ENCODE data around the gene CARD10. TPM values are rescaled to one million over a fixed set of nuclear protein-coding genes. Genes with fewer than 3 reads are reported as not detected.

Gene CARD10, protein sequence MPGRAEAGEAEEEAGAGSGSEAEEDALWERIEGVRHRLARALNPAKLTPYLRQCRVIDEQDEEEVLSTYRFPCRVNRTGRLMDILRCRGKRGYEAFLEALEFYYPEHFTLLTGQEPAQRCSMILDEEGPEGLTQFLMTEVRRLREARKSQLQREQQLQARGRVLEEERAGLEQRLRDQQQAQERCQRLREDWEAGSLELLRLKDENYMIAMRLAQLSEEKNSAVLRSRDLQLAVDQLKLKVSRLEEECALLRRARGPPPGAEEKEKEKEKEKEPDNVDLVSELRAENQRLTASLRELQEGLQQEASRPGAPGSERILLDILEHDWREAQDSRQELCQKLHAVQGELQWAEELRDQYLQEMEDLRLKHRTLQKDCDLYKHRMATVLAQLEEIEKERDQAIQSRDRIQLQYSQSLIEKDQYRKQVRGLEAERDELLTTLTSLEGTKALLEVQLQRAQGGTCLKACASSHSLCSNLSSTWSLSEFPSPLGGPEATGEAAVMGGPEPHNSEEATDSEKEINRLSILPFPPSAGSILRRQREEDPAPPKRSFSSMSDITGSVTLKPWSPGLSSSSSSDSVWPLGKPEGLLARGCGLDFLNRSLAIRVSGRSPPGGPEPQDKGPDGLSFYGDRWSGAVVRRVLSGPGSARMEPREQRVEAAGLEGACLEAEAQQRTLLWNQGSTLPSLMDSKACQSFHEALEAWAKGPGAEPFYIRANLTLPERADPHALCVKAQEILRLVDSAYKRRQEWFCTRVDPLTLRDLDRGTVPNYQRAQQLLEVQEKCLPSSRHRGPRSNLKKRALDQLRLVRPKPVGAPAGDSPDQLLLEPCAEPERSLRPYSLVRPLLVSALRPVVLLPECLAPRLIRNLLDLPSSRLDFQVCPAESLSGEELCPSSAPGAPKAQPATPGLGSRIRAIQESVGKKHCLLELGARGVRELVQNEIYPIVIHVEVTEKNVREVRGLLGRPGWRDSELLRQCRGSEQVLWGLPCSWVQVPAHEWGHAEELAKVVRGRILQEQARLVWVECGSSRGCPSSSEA
- total RNA-seq (2014; rRNA removed; shearing (Covaris generic); ENCODE audit: low replicate concordance): 47.3 and 58.6 TPM in 2 replicates

- in situ Hi-C loops (cut with HindIII; ENCODE audit: low pct_unique_long_range_greater_than_20kb, low sequenced_read_pairs): no loop called here
- peak; percentile 48 for DNase-seq (ENCODE audit: low read depth)
These were observed at the start of gene CARD10 for GRCh38 chr22:37519268-37520195. CARD10 (minus strand) TSS chr22:37519415; CDS start chr22:37519200, 215 bp downstream.

DNA sequence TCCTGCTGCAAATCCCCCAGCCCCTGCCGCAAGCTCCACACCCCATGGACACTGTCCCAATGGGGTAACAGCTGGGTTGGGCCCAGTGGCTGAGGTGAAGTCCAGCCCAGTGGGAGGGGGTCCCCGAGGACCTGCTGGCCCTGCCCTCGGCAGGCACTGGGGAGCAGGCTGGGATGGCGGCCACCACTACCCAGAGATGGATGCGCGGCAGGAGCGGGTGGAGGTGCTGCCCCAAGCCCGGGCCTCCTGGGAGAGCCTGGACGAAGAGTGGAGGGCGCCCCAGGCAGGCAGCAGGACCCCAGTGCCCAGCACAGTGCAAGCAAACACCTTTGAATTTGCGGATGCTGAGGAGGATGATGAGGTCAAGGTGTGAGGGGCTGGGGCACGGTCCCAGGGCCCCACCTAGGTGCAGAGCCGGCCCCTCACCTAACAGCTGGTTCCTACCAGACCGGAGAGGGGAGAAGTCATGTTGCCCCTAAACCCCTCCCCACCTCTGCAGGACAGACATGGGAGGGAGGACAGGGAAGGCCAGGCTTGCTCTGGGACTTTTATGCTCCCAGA, 49.3 kb upstream of the CARD10 start:
- DNase-seq (ENCODE audit: low read depth): no peak
- in situ Hi-C loops (cut with HindIII; ENCODE audit: low pct_unique_long_range_greater_than_20kb, low sequenced_read_pairs): no loop called here

DNA sequence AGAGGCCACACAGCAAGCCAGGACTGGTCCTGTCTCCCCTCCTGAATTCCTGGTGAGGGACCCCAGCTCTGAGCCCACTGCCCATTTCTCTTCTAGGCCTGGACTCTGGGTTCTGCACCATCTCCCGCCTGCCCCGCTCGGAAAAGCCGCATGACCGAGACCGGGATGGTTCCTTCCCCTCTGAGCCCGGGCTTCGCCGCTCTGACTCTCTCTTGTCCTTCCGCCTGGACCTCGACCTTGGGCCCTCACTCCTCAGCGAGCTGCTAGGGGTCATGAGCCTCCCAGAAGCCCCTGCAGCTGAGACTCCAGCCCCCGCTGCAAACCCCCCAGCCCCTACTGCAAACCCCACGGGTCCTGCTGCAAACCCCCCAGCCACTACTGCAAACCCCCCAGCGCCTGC, 48.8 kb upstream of the CARD10 start:
- in situ Hi-C loops (cut with HindIII; ENCODE audit: low pct_unique_long_range_greater_than_20kb, low sequenced_read_pairs): no loop called here
- DNase-seq (ENCODE audit: low read depth): no peak

- peak; percentile 66 for DNase-seq (ENCODE audit: low read depth)
- in situ Hi-C loops (cut with HindIII; ENCODE audit: low pct_unique_long_range_greater_than_20kb, low sequenced_read_pairs): no loop called here
These were observed 47.9 kb upstream of the CARD10 start for GRCh38 chr22:37566903-37567798.

- in situ Hi-C loops (cut with HindIII; ENCODE audit: low pct_unique_long_range_greater_than_20kb, low sequenced_read_pairs): no loop called here
- DNase-seq (ENCODE audit: low read depth): no peak
These were observed 47.2 kb upstream of the CARD10 start for GRCh38 chr22:37566329-37566837.

DNA sequence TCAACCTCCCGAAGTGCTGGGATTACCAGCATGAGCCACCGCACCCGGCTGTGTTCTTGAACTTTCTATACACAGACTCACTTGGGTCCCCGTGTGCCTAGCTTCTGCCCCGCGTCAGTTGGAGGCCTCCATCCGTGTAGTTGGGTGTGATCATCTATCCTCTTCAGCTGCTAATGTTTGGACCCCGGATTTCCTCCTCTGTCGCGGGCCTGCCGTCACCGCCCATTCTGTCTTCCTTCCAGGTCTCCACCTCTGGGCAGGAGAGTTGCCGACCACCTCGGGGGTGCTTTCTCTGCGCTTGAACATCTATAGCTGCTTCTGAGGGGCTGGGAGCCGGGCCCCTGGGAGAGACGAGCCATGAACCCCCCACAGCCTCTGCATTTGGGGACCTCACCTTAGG, 46.6 kb upstream of the CARD10 start:
- no peak for DNase-seq (ENCODE audit: low read depth)
- in situ Hi-C loops (cut with HindIII; ENCODE audit: low pct_unique_long_range_greater_than_20kb, low sequenced_read_pairs): no loop called here

DNA sequence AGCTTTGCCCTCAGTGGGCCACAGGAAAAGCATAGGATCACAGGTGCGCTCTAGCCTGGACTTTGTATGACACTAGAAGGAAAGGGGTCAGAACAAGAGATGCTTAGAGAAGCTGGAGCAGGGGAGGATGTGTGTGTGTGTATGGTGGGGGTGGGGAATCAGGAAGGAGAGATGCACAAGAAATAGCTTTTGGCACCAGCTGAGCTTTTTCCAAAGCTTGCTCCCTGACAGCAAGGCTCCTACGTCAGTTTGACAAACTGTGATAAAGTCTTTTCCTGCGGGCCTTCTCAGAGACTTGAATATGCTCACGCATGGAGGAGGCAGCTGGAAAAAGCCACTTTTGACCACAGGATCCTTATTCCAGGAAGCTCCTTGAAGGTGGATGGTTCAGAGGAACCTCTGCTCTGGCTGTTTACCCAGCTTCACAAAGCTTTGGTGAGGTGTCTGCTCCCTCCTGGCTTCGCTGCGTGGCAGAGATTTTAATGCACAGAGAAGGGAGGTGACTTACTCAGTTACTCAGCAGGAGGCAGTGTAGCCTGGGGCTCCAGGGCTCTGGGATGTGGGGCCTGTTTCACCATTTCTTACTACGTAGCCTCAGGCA, 45.0 kb upstream of the CARD10 start:
- DNase-seq (ENCODE audit: low read depth): no peak
- in situ Hi-C loops (cut with HindIII; ENCODE audit: low pct_unique_long_range_greater_than_20kb, low sequenced_read_pairs): no loop called here

- DNase-seq (ENCODE audit: low read depth): peak; percentile 98
- in situ Hi-C loops (cut with HindIII; ENCODE audit: low pct_unique_long_range_greater_than_20kb, low sequenced_read_pairs): no loop called here
These were observed 44.2 kb upstream of the CARD10 start for GRCh38 chr22:37563153-37564081.

DNA sequence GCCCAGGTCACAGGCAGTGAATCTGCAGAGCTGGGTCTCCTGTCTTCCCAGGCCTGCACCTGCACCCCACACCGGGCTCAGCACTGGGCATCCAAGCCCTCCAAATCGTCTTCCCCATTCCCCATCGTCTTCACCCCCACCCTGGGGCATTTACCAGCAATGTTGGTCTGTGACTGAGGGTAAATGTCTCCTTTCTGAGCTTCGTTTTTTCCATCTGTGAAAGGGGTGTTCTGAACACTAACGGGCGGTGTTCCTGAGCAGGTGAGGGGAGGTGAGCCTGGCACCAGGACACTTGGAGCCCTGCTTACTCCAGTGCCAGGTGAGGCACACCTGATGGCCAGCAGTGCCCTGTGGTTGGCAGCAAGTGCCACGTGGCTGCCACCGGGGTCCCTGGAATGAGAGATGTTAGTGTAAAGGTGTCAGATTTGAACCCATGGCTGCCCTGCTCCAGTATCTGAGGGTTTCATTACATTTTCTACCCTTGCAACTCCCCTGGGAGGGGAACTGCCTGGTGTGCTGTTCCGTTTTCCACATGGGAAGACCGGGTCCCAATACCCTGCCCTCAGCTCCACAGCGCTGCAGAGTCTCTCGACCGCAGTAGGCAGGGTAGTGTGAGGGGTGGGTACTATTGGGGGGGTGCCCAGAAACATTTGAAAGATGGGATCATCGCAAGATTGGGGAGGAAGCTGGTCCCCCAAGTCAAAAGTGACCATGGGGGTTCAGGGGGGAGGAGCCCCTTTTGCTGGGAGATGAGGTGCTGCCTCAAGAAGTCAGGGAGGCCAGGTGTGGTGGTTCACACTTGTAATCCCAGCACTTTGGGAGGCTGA, 43.0 kb upstream of the CARD10 start:
- in situ Hi-C loops (cut with HindIII; ENCODE audit: low pct_unique_long_range_greater_than_20kb, low sequenced_read_pairs): no loop called here
- DNase-seq (ENCODE audit: low read depth): no peak

GRCh38 chr22:37561212-37562048, 42.2 kb upstream of the CARD10 start:
- in situ Hi-C loops (cut with HindIII; ENCODE audit: low pct_unique_long_range_greater_than_20kb, low sequenced_read_pairs): no loop called here
- DNase-seq (ENCODE audit: low read depth): peak; percentile 78

- in situ Hi-C loops (cut with HindIII; ENCODE audit: low pct_unique_long_range_greater_than_20kb, low sequenced_read_pairs): no loop called here
- no peak for DNase-seq (ENCODE audit: low read depth)
These were observed 41.5 kb upstream of the CARD10 start for GRCh38 chr22:37560608-37561211.

GRCh38 chr22:37559901-37560607, 40.8 kb upstream of the CARD10 start, which contains the start of gene CDC42EP1:
CDC42EP1 (plus strand) TSS chr22:37560480; CDS start chr22:37566350, 5,870 bp downstream.
- peak; percentile 58 for DNase-seq (ENCODE audit: low read depth)
- in situ Hi-C loops (cut with HindIII; ENCODE audit: low pct_unique_long_range_greater_than_20kb, low sequenced_read_pairs): no loop called here

- in situ Hi-C loops (cut with HindIII; ENCODE audit: low pct_unique_long_range_greater_than_20kb, low sequenced_read_pairs): no loop called here
- no peak for DNase-seq (ENCODE audit: low read depth)
These were observed 40.3 kb upstream of the CARD10 start for GRCh38 chr22:37559521-37559900.

Measured in Caki2 (cell line).